Left renal cortex interstitium (tissue), 4 donors: Measurements from ENCODE around the gene MRPS10. TPM values are rescaled to one million over a fixed set of nuclear protein-coding genes. Genes with fewer than 3 reads are reported as not detected.
"Not testable (repeated sequence)": the region's sequence is repeated elsewhere in the genome, so short reads cannot be mapped to it uniquely, and the experiment has no call there.

Experiments used
- DNase-seq, 4 donors: peaks; one replicate each; pipeline ENCODE4 v3.0.0-alpha.2; 2013; ENCODE audit warnings: low read depth in 4 of 4, low spot score in 2 of 4, missing footprints in 1 of 4
- polyA plus RNA-seq, 4 donors: library from polyadenylated mRNA; unstranded; fragments of 120-200 nt; gene quantifications; one replicate each; pipeline ENCODE4 v1.2.1, GENCODE V29; 2013; ENCODE audit not compliant: insufficient read length in 4 of 4

Gene MRPS10
- polyA plus RNA-seq, 4 donors: 22.6 to 32.6 (median 30.9) TPM

- no peak for DNase-seq
These were observed 35.6 kb downstream of the MRPS10 start for GRCh38 chr6:42182101-42182500.

DNA sequence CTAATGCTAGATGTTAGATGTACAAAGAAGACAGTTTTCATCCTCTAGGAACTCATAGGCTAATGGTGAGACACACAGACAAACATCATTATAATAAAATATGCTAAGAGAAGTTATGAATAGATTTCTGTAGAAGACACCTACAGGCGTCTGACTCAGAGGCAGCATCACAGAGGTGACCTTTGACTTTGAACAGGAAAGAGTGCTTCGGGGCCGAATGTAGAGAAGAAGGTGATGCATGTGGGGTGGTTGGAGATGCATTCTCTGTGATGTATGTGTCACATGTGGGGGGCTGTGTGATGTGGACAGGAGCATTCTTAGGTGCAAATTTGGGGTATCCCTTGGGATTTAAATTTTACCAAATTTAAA lies 37.7 kb downstream of the MRPS10 start:
- no peak for DNase-seq

DNA sequence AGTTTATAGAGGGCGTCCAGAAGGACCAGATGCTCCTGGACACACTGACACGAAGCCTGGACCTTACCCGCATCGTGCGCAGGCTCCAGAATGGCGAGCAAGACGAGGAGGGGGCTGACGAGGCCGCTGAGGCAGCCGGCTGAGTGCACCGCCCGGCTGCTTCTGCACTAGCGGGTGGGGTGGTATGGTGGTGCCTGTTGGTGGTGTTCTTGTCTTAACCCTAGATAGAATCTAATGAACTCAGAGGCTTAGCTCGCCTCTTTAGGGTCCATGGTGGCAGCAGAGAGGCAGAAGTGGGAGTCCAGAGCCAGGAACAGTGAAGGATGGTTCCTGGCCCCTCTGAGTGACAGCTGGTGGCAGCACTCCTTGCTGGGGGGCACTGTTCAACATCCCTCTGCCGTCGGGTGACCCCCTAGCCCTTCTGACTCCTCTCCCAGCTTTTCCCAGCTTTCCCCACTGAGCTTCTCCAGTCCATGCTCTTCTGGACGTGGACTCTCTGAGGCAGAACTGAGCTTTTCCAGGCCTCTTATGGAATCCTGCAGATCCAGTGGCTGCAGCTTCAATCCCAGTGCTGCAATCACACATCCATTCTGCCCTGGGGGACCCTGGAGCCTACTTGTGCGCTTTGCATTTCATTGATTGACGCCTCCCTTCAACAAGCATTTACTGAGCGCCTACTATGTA lies 38.3 kb downstream of the MRPS10 start:
- no peak for DNase-seq

DNA sequence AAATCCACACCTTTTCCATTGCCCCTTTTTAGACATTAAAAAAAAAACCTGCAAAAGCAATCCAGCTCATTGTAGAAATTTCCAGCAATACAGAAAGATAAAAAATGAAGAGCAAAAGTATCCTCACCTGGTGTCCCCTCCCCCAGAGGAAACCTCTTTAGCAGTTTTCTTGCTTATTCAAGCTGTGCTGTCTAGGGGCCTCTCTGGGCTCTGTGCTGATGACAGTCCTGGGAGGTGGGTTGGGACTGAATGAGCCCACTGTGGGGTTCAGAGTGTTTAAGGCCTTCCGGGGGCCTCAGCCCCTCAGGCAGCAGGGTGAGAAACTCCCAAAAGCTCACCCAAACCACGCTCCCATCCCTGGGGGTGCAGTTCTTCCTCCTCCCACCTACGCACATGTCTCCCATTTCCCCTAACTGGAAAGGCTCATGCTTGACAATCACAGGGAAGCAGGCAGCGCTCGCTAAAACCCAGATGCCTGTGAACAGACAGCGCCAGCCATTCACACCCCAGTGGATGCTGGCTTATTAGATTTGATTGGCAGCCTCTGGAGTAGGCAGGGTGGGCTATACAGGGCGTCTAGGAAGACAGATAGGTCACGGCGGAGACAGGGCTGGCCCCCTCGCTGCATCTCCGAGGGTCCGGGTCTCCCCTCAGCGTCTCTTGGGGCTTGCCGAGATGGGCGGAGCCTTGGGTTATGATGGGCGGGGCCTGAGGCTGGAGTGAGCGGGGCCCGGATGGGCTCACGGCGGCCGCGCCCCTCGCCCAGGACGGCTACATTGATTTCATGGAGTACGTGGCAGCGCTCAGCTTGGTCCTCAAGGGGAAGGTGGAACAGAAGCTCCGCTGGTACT lies 39.9 kb downstream of the MRPS10 start:
- DNase-seq: no peak

DNA sequence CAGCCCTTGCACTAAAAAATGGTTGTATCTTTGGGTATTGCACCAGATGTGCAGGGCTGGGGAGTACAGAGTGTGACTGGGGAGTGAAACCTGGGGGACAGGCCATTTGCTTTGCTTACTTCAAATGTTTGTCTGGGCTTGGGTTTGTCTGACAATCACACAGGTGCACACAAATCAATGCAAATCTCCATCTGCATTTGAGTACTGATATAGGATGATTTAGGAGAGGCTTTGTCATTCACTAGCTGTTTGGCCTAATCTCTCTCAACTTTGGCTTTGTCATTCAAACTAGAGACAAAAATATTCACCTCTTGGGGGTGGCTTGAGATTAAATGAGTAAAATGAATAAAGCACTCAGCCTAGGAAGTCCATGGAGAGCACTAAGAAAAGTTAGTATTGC lies 40.7 kb downstream of the MRPS10 start:
- DNase-seq: no peak

DNA sequence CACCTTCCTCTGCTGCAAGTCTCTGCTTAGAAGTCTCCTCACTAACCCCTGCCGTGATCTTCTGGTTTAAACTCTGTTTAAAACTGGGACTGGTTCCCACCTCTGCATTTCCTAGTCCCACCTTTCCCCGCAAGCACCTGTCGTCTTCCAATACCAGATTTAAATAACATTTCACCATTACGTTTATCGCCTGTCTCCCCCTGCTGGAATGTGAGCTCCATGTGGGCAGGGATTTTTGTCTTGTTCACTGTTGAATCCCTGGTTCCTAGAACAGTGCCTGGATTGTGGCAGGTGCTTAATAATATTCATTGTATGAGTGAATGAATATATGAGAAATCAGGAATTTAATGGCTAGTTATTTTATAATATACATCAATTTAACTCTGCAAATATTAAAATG lies 41.8 kb downstream of the MRPS10 start:
- DNase-seq: no peak

DNA sequence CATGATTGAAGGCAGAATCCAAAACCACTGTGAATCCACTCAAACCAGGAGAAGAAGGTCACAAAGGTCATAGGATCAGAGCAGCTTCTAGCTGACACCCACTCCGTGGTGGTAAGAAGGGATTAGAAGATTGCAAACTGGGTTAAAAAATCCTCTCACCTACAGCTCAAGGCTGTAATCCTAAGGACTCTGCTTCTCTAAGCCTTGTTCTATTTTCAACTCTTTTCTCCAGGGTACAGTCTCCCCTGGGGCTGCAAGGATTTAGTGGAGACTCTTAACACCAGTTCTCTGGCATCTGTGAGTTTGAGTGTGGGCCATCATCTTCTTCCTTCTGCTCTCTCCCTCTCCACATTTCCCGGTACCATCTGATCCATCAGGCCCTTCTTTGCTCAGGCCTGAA lies 44.6 kb downstream of the MRPS10 start, which contains the start of gene GUCA1A:
TSS of gene GUCA1A (plus strand) at position 264 of the 400 bp plus-strand sequence. CDS start 250 bp downstream, outside the sequence.
- no peak for DNase-seq

GRCh38 chr6:42171813-42172581 lies 45.7 kb downstream of the MRPS10 start:
- no peak for DNase-seq

DNA sequence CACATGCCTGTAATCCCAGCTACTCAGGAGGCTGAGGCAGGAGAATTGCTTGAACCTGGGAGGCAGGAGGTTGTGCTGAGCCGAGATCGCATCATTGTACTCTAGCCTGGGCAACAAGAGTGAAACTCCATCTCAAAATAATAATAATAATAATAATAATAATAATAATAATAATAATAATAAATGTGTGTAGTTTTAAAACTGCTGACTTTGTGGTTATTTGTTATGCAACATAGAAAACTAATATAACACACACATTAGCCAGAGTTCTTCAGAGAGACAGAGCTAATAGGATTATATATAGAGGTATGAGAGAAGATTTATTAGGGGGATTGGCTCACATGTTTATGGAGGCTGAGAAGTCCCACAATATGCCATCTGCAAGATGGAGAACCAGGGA lies 47.9 kb downstream of the MRPS10 start:
- not testable (repeated sequence) for DNase-seq

DNA sequence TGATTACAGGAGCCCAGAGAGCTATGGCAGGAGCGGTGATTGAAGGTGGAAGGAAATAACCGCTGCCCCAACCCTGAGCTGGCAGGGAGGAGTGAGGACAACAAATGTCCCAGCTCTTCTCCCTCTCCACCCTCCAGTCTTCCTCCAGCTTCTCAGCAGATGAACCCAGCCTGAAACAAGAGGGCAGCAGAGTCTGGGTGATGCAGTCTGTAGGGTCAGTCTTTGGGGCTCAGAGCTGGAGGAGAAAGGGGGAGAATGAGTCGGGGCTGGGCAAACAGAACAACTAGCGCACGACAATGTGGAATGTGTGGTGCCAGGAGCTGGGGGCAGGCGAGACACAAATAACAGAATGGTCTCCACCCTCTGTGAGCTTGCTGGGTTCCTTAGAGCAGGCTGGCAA lies 49.0 kb downstream of the MRPS10 start:
- DNase-seq: no peak

DNA sequence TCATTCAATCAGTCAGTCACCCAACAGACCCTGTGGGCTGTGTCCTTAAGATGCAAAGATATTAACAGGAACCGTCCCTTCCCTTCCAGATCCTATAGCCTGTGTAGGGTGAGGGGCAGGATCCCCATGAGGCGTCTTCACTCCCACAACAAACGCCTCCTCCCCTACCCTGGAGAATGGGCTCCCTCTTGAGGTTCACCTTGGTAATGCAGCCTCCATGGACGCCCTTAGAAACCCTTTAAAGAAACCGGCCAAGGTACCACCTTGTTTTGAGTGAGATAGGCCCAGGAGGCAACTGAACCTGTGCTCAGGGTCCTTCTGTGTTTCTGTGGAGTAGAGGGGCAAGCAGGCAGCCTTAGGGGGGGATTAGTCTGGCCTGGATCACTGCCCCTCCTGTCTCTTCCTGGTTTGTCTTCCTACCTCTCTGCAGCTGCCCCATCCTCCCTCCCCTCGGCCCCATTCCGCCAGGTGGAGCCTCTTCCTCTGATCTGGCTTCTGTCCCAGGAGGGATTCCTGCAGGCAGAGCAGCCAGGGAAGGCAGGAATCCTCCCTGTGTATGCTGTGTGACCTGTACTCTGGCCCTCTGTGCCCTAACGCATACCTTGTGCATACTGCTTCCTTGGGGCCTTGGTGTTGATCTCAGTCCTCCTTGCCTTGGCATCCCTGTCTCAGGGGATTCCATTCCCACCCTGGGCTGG lies 51.1 kb downstream of the MRPS10 start:
- DNase-seq: no peak

DNA sequence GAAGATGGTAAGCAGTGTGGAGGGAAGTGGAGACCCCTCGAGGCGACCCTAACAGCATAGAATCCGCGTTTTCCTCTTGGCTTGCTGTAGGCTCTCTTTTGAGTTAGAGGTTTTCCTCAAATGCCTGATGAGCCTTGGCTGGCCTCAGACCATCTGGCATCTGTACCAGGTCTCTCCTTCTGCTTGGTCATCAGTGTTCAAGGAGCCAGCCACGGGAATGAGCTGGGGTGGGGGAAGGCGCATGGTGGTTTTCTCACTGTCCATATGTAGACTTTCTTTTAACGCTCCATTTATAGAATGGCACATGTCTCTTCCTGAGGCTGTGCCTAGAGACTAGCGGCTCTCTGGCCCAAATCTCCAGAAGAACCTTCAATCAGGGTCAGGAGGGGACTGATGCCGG lies 52.6 kb downstream of the MRPS10 start:
- no peak for DNase-seq

DNA sequence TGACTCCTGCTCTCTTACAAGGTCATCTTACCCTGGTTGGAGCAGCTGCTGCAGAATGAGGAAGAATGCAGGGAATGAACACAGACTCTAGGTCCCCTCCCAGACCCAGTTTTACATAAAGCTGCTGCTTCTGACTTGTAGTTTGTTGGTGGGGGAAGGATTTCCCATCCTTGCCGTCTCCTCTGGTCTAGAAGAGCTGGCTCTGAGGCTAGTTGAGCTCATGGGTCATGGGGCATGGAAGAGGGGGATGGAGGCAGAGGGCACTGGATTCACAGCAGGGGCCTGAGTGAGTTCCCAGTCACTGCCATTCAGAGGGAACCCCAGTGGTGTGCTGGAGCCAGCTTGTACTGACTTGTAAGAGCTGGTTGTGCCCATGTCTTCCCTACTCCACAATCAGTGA lies 53.7 kb downstream of the MRPS10 start:
- DNase-seq: no peak

DNA sequence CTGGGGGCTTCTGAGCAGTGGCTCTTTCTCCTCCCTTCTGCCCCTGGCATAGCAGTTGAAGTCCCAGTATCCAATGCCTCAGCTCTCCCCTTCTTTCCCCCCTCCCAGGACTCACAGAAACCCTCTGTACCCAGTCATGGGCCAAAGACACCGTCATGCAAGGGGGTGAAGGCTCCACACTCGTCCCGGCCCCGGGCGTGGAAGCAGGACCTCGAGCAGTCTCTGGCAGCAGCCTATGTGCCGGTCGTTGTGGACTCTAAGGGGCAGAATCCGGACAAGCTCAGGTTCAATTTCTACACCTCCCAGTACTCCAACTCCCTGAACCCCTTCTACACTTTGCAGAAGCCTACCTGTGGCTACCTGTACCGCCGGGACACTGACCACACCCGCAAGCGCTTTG lies 54.8 kb downstream of the MRPS10 start:
- DNase-seq: no peak

DNA sequence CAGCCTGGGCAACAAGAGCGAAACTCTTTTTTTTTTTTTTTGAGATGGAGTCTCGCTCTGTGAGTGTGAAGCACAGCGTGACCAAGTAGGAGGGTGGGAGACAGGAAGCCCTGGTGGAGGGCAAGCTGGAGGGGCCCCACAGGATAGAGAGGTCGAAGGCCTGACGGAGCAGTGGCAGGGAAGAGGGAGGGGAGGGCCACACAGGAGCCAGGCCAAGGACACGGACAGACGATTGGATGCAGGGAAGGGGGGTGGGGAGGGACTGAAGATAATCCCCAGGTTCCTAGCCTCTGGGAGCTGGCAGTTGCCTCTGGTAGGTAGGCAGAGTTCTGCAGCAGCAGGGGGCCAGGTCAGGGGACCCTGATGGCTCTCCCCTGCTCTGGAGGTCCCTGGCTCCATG lies 55.3 kb downstream of the MRPS10 start:
- DNase-seq: no peak

- DNase-seq: no peak
These were observed 58.1 kb downstream of the MRPS10 start for GRCh38 chr6:42159431-42160024.

DNA sequence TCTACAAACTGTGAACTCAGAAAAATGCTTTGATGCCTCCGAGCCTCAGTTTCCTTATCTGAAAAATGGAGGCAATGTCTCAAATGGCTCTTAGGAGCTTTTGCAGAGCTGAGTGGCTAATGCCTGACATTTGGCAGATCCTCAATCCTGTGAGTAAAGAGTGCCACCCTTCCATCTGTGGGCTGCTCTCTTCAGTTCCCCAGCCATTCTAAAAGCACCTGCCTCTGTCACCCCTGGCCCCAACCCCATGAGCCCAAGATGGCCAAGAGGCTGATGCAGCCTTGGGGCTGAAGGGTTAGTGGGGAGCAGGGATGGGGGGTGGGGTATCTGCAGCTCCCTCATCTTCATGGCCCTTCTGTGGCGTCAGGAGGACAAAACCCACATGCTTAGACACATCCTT lies 59.0 kb downstream of the MRPS10 start:
- no peak for DNase-seq

- DNase-seq: no peak
These were observed 59.6 kb downstream of the MRPS10 start for GRCh38 chr6:42158011-42158410.
